Measurements from ENCODE around the gene FUT3. TPM values are rescaled to one million over a fixed set of nuclear protein-coding genes. Genes with fewer than 3 reads are reported as not detected.
A peak's percentile ranks its signal among the peaks of the same experiment; 100 is the strongest.

Gene FUT3
- total RNA-seq, 1 experiment from 2014 or later, result not detected

GRCh38 chr19:5865772-5866171, 14.5 kb upstream of the FUT3 start:
- Histone ChIP-seq H3K79me2 (ENCODE audit: insufficient read depth, low read length) (no peaks in the 10 kb centered on the region), H3K79me1 (ENCODE audit: insufficient read depth, low read depth, low read length, poor library complexity, severe bottlenecking) (no peaks in the 10 kb centered on the region), H3K4ac (ENCODE audit: low read depth, low read length) (no peak overlapping the region), H3K23ac (ENCODE audit: insufficient read length, low read depth, low read length) (no peak overlapping the region), H4K20me1 (ENCODE audit: control insufficient read depth, insufficient read depth, insufficient read length) (no peaks in the 10 kb centered on the region), H2BK5ac (ENCODE audit: insufficient read length, low read length) (no peak overlapping the region), H3K23me2 (ENCODE audit: insufficient read length, low read depth, low read length, poor library complexity, severe bottlenecking) (no peaks in the 10 kb centered on the region), H2BK20ac (ENCODE audit: low read depth, low read length, poor library complexity, severe bottlenecking) (no peak overlapping the region), H4K8ac (replicated peaks; ENCODE audit: insufficient read length, low read depth, low read length) (no peak overlapping the region), H2BK12ac (ENCODE audit: insufficient read length, low read depth, low read length) (no peak overlapping the region), H4K5ac (ENCODE audit: insufficient read length, low read depth, low read length) (no peak overlapping the region), H2BK120ac (ENCODE audit: low read depth, low read length, poor library complexity, severe bottlenecking) (no peak overlapping the region), H3K18ac (ENCODE audit: insufficient read length, low read depth, low read length) (no peak overlapping the region), H3K27me3 (ENCODE audit: insufficient read depth, low read length) (no peaks in the 10 kb centered on the region), H3K27ac (ENCODE audit: insufficient read length, low read depth, low read length) (no peak overlapping the region), H3K4me1 (ENCODE audit: insufficient read depth, low read length) (no peaks in the 10 kb centered on the region), H3K9ac (ENCODE audit: extremely low read depth, insufficient read length, low read length) (no peak overlapping the region), H3K9me3 (ENCODE audit: control insufficient read depth, low read depth, low read length) (no peaks in the 10 kb centered on the region), H2AFZ (ENCODE audit: low read length) (no peak overlapping the region), H3K4me2 (ENCODE audit: insufficient read depth, insufficient read length, low read length) (no peak overlapping the region), H3K14ac (ENCODE audit: insufficient read depth, low read length) (no peak overlapping the region), H3T11ph (ENCODE audit: low read length) (no peak overlapping the region), H4K91ac (ENCODE audit: insufficient read length, low read depth, low read length) (no peak overlapping the region), H2AK5ac (ENCODE audit: insufficient read length, low read length) (no peak overlapping the region), H2BK15ac (ENCODE audit: low read depth, low read length) (no peak overlapping the region), H3K56ac (ENCODE audit: insufficient read length, low read depth, low read length) (no peak overlapping the region)
- TF ChIP-seq, protein P1, sequence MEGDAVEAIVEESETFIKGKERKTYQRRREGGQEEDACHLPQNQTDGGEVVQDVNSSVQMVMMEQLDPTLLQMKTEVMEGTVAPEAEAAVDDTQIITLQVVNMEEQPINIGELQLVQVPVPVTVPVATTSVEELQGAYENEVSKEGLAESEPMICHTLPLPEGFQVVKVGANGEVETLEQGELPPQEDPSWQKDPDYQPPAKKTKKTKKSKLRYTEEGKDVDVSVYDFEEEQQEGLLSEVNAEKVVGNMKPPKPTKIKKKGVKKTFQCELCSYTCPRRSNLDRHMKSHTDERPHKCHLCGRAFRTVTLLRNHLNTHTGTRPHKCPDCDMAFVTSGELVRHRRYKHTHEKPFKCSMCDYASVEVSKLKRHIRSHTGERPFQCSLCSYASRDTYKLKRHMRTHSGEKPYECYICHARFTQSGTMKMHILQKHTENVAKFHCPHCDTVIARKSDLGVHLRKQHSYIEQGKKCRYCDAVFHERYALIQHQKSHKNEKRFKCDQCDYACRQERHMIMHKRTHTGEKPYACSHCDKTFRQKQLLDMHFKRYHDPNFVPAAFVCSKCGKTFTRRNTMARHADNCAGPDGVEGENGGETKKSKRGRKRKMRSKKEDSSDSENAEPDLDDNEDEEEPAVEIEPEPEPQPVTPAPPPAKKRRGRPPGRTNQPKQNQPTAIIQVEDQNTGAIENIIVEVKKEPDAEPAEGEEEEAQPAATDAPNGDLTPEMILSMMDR (conservative IDR thresholded peaks at IDR 0.05), result no peak
- Mint-ChIP-seq H3K27me3 (ENCODE audit: low read depth) (peaks cover 27% of the 10 kb centered on the region), H3K27ac (peak overlapping the region in 1 of 3 experiments; percentile 95; a peak in 1 of 7 replicates), H3K36me3 (ENCODE audit: insufficient read depth in 1 of 3, low read depth in 3 of 3) (no peaks in the 10 kb centered on the region), H3K4me3 (no peak overlapping the region), H3K9me3 (no peaks in the 10 kb centered on the region), H3K4me1 (no peaks in the 10 kb centered on the region; a peak in 1 of 4 replicates)
- no peak for DNase-seq
- WGBS (ENCODE audit: extremely low coverage, insufficient read length, low lambda C conversion rate), result no CpG with 5 or more reads among the region's 11 CpGs

Measured in H9 (cell line).